RKO (cell line): Measurements from ENCODE around the gene TTN.
A peak's percentile ranks its signal among the peaks of the same experiment; 100 is the strongest.

Source experiments
- DNase-seq: peaks from one replicate; pipeline ENCODE4 v3.0.0-alpha.2; 2016; ENCODE audit warnings: low spot score

TTN gene

GRCh38 chr2:178811045-178811444 lies 3.8 kb upstream of the TTN start:
- no peak for DNase-seq

- DNase-seq = no peak
Measured at GRCh38 chr2:178810422-178810821, 3.2 kb upstream of the TTN start.

- DNase-seq = no peak
Measured at GRCh38 chr2:178806543-178806942, 680 bp downstream of the TTN start.

- DNase-seq = no peak
Measured at GRCh38 chr2:178805457-178805856, 1.8 kb downstream of the TTN start.

- peak; percentile 70 for DNase-seq
Measured at GRCh38 chr2:178804791-178805190, 2.4 kb downstream of the TTN start.

GRCh38 chr2:178800510-178800909 lies 6.7 kb downstream of the TTN start:
- no peak for DNase-seq

GRCh38 chr2:178799305-178799704 lies 7.9 kb downstream of the TTN start:
- no peak for DNase-seq

- DNase-seq = peak; percentile 70
Measured at GRCh38 chr2:178796079-178796677, 11.0 kb downstream of the TTN start.

GRCh38 chr2:178787934-178788333 lies 19.3 kb downstream of the TTN start:
- DNase-seq = no peak

GRCh38 chr2:178787155-178787554 lies 20.1 kb downstream of the TTN start:
- no peak for DNase-seq

- no peak for DNase-seq
Measured at GRCh38 chr2:178783889-178784288, 23.3 kb downstream of the TTN start.

GRCh38 chr2:178782236-178782635 lies 25.0 kb downstream of the TTN start:
- DNase-seq = no peak

- DNase-seq = no peak
Measured at GRCh38 chr2:178777577-178777976, 29.6 kb downstream of the TTN start.

GRCh38 chr2:178776751-178777150 lies 30.5 kb downstream of the TTN start:
- DNase-seq = no peak

GRCh38 chr2:178775975-178776374 lies 31.2 kb downstream of the TTN start:
- DNase-seq = no peak

- no peak for DNase-seq
Measured at GRCh38 chr2:178770518-178770917, 36.7 kb downstream of the TTN start.

- no peak for DNase-seq
Measured at GRCh38 chr2:178767094-178768060, 39.8 kb downstream of the TTN start.

- DNase-seq = peak; percentile 33
Measured at GRCh38 chr2:178764097-178764496, 43.1 kb downstream of the TTN start.

- peak; percentile 80 for DNase-seq
Measured at GRCh38 chr2:178761759-178762371, 45.4 kb downstream of the TTN start.

GRCh38 chr2:178756843-178757242 lies 50.4 kb downstream of the TTN start:
- peak; percentile 79 for DNase-seq

- no peak for DNase-seq
Measured at GRCh38 chr2:178756343-178756742, 50.9 kb downstream of the TTN start.

- peak; percentile 40 for DNase-seq
Measured at GRCh38 chr2:178747767-178748166, 59.5 kb downstream of the TTN start.

- DNase-seq = no peak
Measured at GRCh38 chr2:178734518-178734917, 72.7 kb downstream of the TTN start.
